Effector CD8-positive, alpha-beta T cell (primary cell): ENCODE measurements around the gene NDUFA9.

ENCODE experiments used
- DNase-seq: peaks from one replicate; lab custom pipeline; 2025; lab: John Stamatoyannopoulos, UW

The NDUFA9 gene

GRCh38 chr12:4690760-4691159, 41.8 kb downstream of the NDUFA9 start:
- no peak for DNase-seq
